HEK293 (cell line): ENCODE measurements around the gene LARGE1.
A peak's percentile ranks its signal among the peaks of the same experiment; 100 is the strongest.

Experiments used
- CTCF ChIA-PET: fragments of 350-600 bp; formaldehyde crosslinking; extraction: SDS; loops from one replicate; lab custom pipeline; 2021; ENCODE audit warnings: antibody characterized with exemption; lab: Yijun Ruan, JAX
- POLR2A ChIA-PET: fragments of 300-600 bp; formaldehyde crosslinking; extraction: SDS; loops from one replicate; lab custom pipeline; 2020; ENCODE audit warnings: antibody characterized with exemption, inconsistent platforms; lab: Yijun Ruan, JAX
- H3K27ac ChIP-seq: fragments of 200-500 bp; sonication (Bioruptor generic); 2 replicates; pipeline ENCODE4 v1.5.1; 2014; ENCODE audit warnings: low read depth, low read length, control low read depth, inconsistent platforms; ENCODE audit errors: extremely low read depth
- H3K36me3 ChIP-seq, 2 experiments: fragments of 200-500 bp in 1 of 2; sonication (Bioruptor generic) in 1 of 2; 1 replicate in 1 of 2; 2 replicates in 1 of 2; pipeline ENCODE4 v1.5.1; 2014 to 2017; ENCODE audit warnings: inconsistent platforms in 2 of 2, low read length in 2 of 2; ENCODE audit not compliant: control insufficient read depth in 2 of 2, insufficient read depth in 1 of 2
- H3K4me1 ChIP-seq: fragments of 200-500 bp; sonication (Bioruptor generic); 2 replicates; pipeline ENCODE4 v1.5.1; 2014; ENCODE audit warnings: mild to moderate bottlenecking, low read length, inconsistent platforms; ENCODE audit not compliant: control insufficient read depth, insufficient read depth
- H3K4me3 ChIP-seq: 2 replicates; pipeline ENCODE4 v1.5.1; 2011; ENCODE audit warnings: low read depth, mild to moderate bottlenecking, control low read depth, low read length, moderate library complexity
- H3K9me3 ChIP-seq: fragments of 200-500 bp; sonication (Bioruptor generic); 2 replicates; pipeline ENCODE4 v1.5.1; 2014; ENCODE audit warnings: low read depth, low read length, inconsistent platforms; ENCODE audit not compliant: control insufficient read depth, insufficient read depth
- FEZF1 ChIP-seq: fragments of 450-650 bp; formaldehyde crosslinking; IDR thresholded peaks from 2 replicates; pipeline ENCODE4 v1.5.1; 2016; ENCODE audit warnings: missing biosample characterization, missing genetic modification characterization
- HIC1 ChIP-seq: fragments of 450-650 bp; formaldehyde crosslinking; IDR thresholded peaks from 2 replicates; pipeline ENCODE4 v1.5.1; 2016; ENCODE audit warnings: missing biosample characterization, missing genetic modification characterization
- ZBTB48 ChIP-seq: fragments of 450-650 bp; formaldehyde crosslinking; IDR thresholded peaks from 2 replicates; pipeline ENCODE4 v1.5.1; 2016; ENCODE audit warnings: missing biosample characterization, missing genetic modification characterization
- ZIC2 ChIP-seq: fragments of 450-650 bp; formaldehyde crosslinking; IDR thresholded peaks from 2 replicates; pipeline ENCODE4 v1.5.1; 2016; ENCODE audit warnings: missing biosample characterization, missing genetic modification characterization
- ZNF146 ChIP-seq: fragments of 450-650 bp; formaldehyde crosslinking; IDR thresholded peaks from 2 replicates; pipeline ENCODE4 v1.5.1; 2016; ENCODE audit warnings: missing biosample characterization, missing genetic modification characterization
- ZNF2 ChIP-seq: fragments of 450-650 bp; formaldehyde crosslinking; IDR thresholded peaks from 2 replicates; pipeline ENCODE4 v1.5.1; 2016; ENCODE audit warnings: missing biosample characterization, missing genetic modification characterization
- ZNF280D ChIP-seq: fragments of 450-650 bp; formaldehyde crosslinking; IDR thresholded peaks from 2 replicates; pipeline ENCODE4 v1.5.1; 2016; ENCODE audit warnings: missing biosample characterization, missing genetic modification characterization
- ZNF354C ChIP-seq: fragments of 450-650 bp; formaldehyde crosslinking; IDR thresholded peaks from 2 replicates; pipeline ENCODE4 v1.5.1; 2016; ENCODE audit warnings: missing biosample characterization, missing genetic modification characterization, low read depth, borderline replicate concordance
- ZNF426 ChIP-seq: fragments of 450-650 bp; formaldehyde crosslinking; IDR thresholded peaks from 2 replicates; pipeline ENCODE4 v1.5.1; 2017; ENCODE audit warnings: missing biosample characterization, missing genetic modification characterization, mild to moderate bottlenecking, inconsistent platforms, moderate library complexity
- ZNF501 ChIP-seq: fragments of 450-650 bp; formaldehyde crosslinking; IDR thresholded peaks from 2 replicates; pipeline ENCODE4 v1.5.1; 2016; ENCODE audit warnings: missing biosample characterization, missing genetic modification characterization
- ZNF544 ChIP-seq: fragments of 450-650 bp; formaldehyde crosslinking; IDR thresholded peaks from 2 replicates; pipeline ENCODE4 v1.5.0; 2017; ENCODE audit warnings: missing biosample characterization, missing genetic modification characterization
- ZNF571 ChIP-seq: fragments of 450-650 bp; formaldehyde crosslinking; IDR thresholded peaks from 2 replicates; pipeline ENCODE4 v1.5.0; 2017; ENCODE audit warnings: missing biosample characterization, missing genetic modification characterization
- ZNF623 ChIP-seq: fragments of 450-650 bp; formaldehyde crosslinking; IDR thresholded peaks from 2 replicates; pipeline ENCODE4 v1.5.1; 2016; ENCODE audit warnings: missing biosample characterization, missing genetic modification characterization
- ZNF624 ChIP-seq: fragments of 450-650 bp; formaldehyde crosslinking; IDR thresholded peaks from 2 replicates; pipeline ENCODE4 v1.5.1; 2017; ENCODE audit warnings: missing biosample characterization, missing genetic modification characterization
- ZNF658 ChIP-seq: fragments of 450-650 bp; formaldehyde crosslinking; IDR thresholded peaks from 2 replicates; pipeline ENCODE4; 2016; ENCODE audit warnings: missing biosample characterization, missing genetic modification characterization
- ZNF664 ChIP-seq: fragments of 450-650 bp; formaldehyde crosslinking; IDR thresholded peaks from 2 replicates; pipeline ENCODE4 v1.5.1; 2016; ENCODE audit warnings: missing biosample characterization, missing genetic modification characterization
- ZNF677 ChIP-seq: fragments of 450-650 bp; IDR thresholded peaks from 2 replicates; pipeline ENCODE4 v1.5.0; 2018; ENCODE audit warnings: missing biosample characterization, mild to moderate bottlenecking, missing genetic modification characterization, moderate library complexity
- ZNF747 ChIP-seq: fragments of 450-650 bp; formaldehyde crosslinking; IDR thresholded peaks from 2 replicates; pipeline ENCODE4 v1.5.1; 2016; ENCODE audit warnings: missing biosample characterization, missing genetic modification characterization
- ZNF776 ChIP-seq: fragments of 450-650 bp; formaldehyde crosslinking; IDR thresholded peaks from 2 replicates; pipeline ENCODE4 v1.5.0; 2017; ENCODE audit warnings: missing biosample characterization, missing genetic modification characterization, borderline replicate concordance
- ZSCAN30 ChIP-seq: fragments of 450-650 bp; IDR thresholded peaks from 2 replicates; pipeline ENCODE4 v1.5.1; 2018; ENCODE audit warnings: missing biosample characterization, mild to moderate bottlenecking, missing genetic modification characterization, moderate library complexity

Gene LARGE1

DNA sequence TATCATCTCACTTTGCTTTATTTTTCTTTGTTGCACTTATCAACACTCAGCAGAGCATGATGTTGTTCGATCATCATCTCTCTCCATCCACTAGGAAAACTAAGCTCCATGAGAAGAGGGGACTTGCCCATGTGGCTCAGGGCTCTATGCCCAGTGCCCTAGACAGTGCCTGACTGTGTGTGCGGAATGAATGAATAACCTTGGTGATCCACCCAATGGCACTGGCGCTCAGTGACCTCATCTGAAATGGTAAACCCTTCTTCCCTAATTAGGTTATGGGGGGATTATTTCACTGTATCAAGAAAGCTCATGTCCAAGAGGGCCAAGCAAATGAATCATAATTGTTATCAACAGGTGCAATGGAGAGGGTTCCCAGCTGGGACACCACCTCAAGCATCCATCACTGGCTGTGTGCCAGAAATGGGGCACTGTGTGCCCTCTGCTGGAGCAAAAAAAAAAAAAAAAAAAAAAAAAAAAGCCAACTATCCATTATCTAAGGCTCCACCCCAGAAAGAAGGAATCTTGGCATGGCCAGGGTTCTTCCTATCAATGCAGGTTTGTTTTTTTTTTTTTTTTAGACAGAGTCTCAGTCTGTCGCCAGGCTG lies 172.6 kb downstream of the LARGE1 start:
- TF ChIP-seq ZNF501 (tag by site-specific recombination) (no peak), ZIC2 (tag by site-specific recombination) (0 out of 2 replicates have a peak, but pooled peaks have one; percentile 7)
- no peak overlapping the region for H3K27ac ChIP-seq
- no peaks in the 10 kb centered on the region for H3K4me1 ChIP-seq
- no peak overlapping the region for H3K4me3 ChIP-seq
- ChIA-PET POLR2A (interaction anchor here (0.6 kb wide), 1 partner anchor 10 kb away, joined by 5 read pairs; no protein-coding TSS in a partner anchor), CTCF (interaction anchor here (0.6 to 0.8 kb wide), 2 partner anchors 11 to 173 kb away, joined by 4 read pairs; no protein-coding TSS in a partner anchor)
- no peaks in the 10 kb centered on the region for H3K36me3 ChIP-seq
- no peaks in the 10 kb centered on the region for H3K9me3 ChIP-seq

DNA sequence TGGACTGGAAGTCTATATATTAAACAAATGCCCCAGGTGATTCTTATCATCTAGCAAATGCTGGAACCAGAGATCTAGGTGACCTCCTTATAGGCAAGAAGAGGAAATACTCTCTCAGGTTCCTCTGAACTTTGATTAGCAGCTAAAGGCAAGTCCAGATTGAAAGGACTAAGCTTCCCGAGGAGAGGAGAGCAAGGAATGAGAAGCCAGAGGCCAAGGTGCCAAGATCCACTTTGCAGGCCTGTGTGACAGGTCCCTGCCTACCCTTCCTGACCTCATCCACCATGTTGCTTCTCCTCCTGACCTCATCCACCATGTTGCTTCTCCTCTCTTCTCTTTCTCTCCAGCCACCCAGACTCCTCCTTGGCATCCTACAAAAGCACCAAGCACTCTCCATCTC lies 173.2 kb downstream of the LARGE1 start:
- no peaks in the 10 kb centered on the region for H3K9me3 ChIP-seq
- no peak overlapping the region for H3K27ac ChIP-seq
- peak; percentile 62; the same call in 1 of the 2 replicates for TF ChIP-seq ZNF776
- TF ChIP-seq ZNF677 (tag by site-specific recombination): no peak
- no peak for TF ChIP-seq ZSCAN30
- H3K4me3 ChIP-seq: no peak overlapping the region
- CTCF ChIA-PET: interaction anchor here (0.6 kb wide), 1 partner anchor 174 kb away, joined by 4 read pairs; no protein-coding TSS in a partner anchor
- no peaks in the 10 kb centered on the region for H3K36me3 ChIP-seq
- POLR2A ChIA-PET: no interaction called here
- no peaks in the 10 kb centered on the region for H3K4me1 ChIP-seq

GRCh38 chr22:33746501-33746928 lies 173.8 kb downstream of the LARGE1 start:
- TF ChIP-seq ZNF426 (tag by site-specific recombination): no peak
- TF ChIP-seq ZNF747 (tag by site-specific recombination): no peak
- TF ChIP-seq ZNF2 (tag by site-specific recombination): no peak

GRCh38 chr22:33745501-33745900 lies 174.8 kb downstream of the LARGE1 start:
- Histone ChIP-seq H3K9me3 (no peaks in the 10 kb centered on the region), H3K36me3 (no peaks in the 10 kb centered on the region), H3K4me1 (no peaks in the 10 kb centered on the region), H3K27ac (no peak overlapping the region), H3K4me3 (no peak overlapping the region)
- CTCF ChIA-PET: no interaction called here
- no peak for TF ChIP-seq ZNF664 (tag by site-specific recombination)
- TF ChIP-seq ZNF544 (tag by site-specific recombination): no peak
- TF ChIP-seq ZBTB48 (tag by site-specific recombination): no peak
- TF ChIP-seq ZNF624: no peak
- no peak for TF ChIP-seq ZNF623 (tag by site-specific recombination)
- TF ChIP-seq ZNF571 (tag by site-specific recombination): no peak
- POLR2A ChIA-PET: no interaction called here

More at GRCh38 chr22:33746501-33746928, 173.8 kb downstream of the LARGE1 start:
- Histone ChIP-seq H3K4me3 (no peak overlapping the region), H3K9me3 (no peaks in the 10 kb centered on the region), H3K27ac (no peak overlapping the region), H3K4me1 (no peaks in the 10 kb centered on the region), H3K36me3 (no peaks in the 10 kb centered on the region)
- POLR2A ChIA-PET: no interaction called here
- CTCF ChIA-PET: no interaction called here

DNA sequence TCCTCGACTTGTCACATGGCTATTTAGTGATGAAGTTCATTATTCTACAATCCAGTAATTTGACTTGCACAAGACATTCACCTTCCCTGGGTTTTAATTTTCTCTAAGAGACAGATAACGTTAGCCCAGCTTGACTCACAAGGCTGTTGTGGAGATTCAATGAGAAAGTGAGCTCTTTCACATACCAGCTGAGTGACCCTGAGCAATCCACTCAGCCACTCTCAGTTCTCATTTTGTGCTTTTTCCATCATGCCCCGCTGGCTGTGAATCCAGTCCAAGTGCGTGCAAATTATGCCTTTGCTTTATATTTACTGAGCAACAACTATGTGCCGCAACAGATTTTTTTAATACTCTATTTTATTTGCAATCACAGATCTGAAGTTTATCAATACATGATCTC lies 176.5 kb downstream of the LARGE1 start:
- Histone ChIP-seq H3K4me3 (no peak overlapping the region), H3K36me3 (no peaks in the 10 kb centered on the region), H3K27ac (no peak overlapping the region), H3K9me3 (no peaks in the 10 kb centered on the region), H3K4me1 (no peaks in the 10 kb centered on the region)
- POLR2A ChIA-PET: no interaction called here
- CTCF ChIA-PET: no interaction called here
- no peak for TF ChIP-seq ZNF658 (tag by site-specific recombination)
- no peak for TF ChIP-seq ZNF280D
- no peak for TF ChIP-seq ZNF146 (tag by site-specific recombination)
- no peak for TF ChIP-seq ZNF354C
- TF ChIP-seq HIC1 (tag by site-specific recombination): no peak
- no peak for TF ChIP-seq FEZF1 (tag by site-specific recombination)
